Measurements from ENCODE around the gene IRF1.
"Not testable (repeated sequence)": the region's sequence is repeated elsewhere in the genome, so short reads cannot be mapped to it uniquely, and the experiment has no call there.

DNA sequence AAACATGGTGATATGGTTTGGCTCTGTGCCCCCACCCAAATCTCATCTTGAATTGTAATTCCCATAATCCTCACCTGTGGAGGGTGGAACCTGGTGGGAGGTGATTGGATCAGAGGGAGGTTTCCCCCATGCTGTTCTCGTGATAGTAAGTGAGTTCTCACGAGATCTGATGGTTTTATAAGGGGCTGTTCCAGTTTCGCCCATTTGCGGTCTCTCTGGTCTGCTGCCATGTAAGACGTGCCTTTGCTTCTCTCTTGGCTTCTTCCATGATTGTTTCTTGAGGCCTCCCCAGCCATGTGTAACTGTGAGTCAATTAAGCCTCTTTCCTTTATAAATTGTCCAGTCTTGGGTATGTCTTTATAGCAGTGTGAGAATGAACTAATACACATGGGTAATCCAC, 34.3 kb upstream of the IRF1 start:
- TF ChIP-seq POLR2A (IDR thresholded peaks at IDR 0.05): not testable (repeated sequence)
- TF ChIP-seq, protein P1, sequence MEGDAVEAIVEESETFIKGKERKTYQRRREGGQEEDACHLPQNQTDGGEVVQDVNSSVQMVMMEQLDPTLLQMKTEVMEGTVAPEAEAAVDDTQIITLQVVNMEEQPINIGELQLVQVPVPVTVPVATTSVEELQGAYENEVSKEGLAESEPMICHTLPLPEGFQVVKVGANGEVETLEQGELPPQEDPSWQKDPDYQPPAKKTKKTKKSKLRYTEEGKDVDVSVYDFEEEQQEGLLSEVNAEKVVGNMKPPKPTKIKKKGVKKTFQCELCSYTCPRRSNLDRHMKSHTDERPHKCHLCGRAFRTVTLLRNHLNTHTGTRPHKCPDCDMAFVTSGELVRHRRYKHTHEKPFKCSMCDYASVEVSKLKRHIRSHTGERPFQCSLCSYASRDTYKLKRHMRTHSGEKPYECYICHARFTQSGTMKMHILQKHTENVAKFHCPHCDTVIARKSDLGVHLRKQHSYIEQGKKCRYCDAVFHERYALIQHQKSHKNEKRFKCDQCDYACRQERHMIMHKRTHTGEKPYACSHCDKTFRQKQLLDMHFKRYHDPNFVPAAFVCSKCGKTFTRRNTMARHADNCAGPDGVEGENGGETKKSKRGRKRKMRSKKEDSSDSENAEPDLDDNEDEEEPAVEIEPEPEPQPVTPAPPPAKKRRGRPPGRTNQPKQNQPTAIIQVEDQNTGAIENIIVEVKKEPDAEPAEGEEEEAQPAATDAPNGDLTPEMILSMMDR (IDR thresholded peaks at IDR 0.05): not testable (repeated sequence)
